ENCODE results near the gene CCDC85C.

The CCDC85C gene

GRCh38 chr14:99604766-99605298, 825 bp upstream of the CCDC85C start:
- DNase-seq, result no peak

GRCh38 chr14:99604278-99604765, 315 bp upstream of the CCDC85C start:
- DNase-seq, result peak; percentile 97

GRCh38 chr14:99602788-99603415, 1.1 kb downstream of the CCDC85C start:
- DNase-seq, result no peak

GRCh38 chr14:99602054-99602787, 1.8 kb downstream of the CCDC85C start:
- no peak for DNase-seq

- DNase-seq, result no peak
These were observed 2.6 kb downstream of the CCDC85C start for GRCh38 chr14:99601361-99601831.

- DNase-seq, result no peak
These were observed 3.6 kb downstream of the CCDC85C start for GRCh38 chr14:99600232-99600888.

- no peak for DNase-seq
These were observed 4.6 kb downstream of the CCDC85C start for GRCh38 chr14:99599393-99599792.

- no peak for DNase-seq
These were observed 5.2 kb downstream of the CCDC85C start for GRCh38 chr14:99598774-99599173.

- no peak for DNase-seq
These were observed 6.0 kb downstream of the CCDC85C start for GRCh38 chr14:99597911-99598600.

GRCh38 chr14:99596772-99597171, 7.2 kb downstream of the CCDC85C start:
- no peak for DNase-seq

GRCh38 chr14:99596071-99596627, 7.9 kb downstream of the CCDC85C start:
- DNase-seq, result no peak

GRCh38 chr14:99595524-99595923, 8.5 kb downstream of the CCDC85C start:
- DNase-seq, result no peak

- DNase-seq, result no peak
These were observed 9.0 kb downstream of the CCDC85C start for GRCh38 chr14:99595034-99595433.

GRCh38 chr14:99593971-99594841, 9.8 kb downstream of the CCDC85C start:
- DNase-seq, result no peak

GRCh38 chr14:99592933-99593753, 10.9 kb downstream of the CCDC85C start:
- no peak for DNase-seq

GRCh38 chr14:99592394-99592793, 11.6 kb downstream of the CCDC85C start:
- DNase-seq, result no peak

- no peak for DNase-seq
These were observed 13.1 kb downstream of the CCDC85C start for GRCh38 chr14:99590746-99591555.

- DNase-seq, result no peak
These were observed 14.1 kb downstream of the CCDC85C start for GRCh38 chr14:99589651-99590530.

GRCh38 chr14:99589031-99589441, 15.0 kb downstream of the CCDC85C start:
- DNase-seq, result no peak
